Measurements from ENCODE around the gene GHR. TPM values are rescaled to one million over a fixed set of nuclear protein-coding genes. Genes with fewer than 3 reads are reported as not detected.

Gene GHR
- total and polyA plus RNA-seq, 10 of the 15 experiments (the other 5 are each of a cell fraction or from before 2014, with no cell fraction given), result 0.23 to 10.2 (median 0.48) TPM

- Histone ChIP-seq H2AFZ (ENCODE audit: control insufficient read depth, low read depth, low read length) (no peak overlapping the region), H3K27ac (ENCODE audit: control insufficient read depth, insufficient read depth) (no peak overlapping the region), H3K4me3 (no peak overlapping the region), H3K4me1 (ENCODE audit: control insufficient read depth, insufficient read depth, low read length) (no peaks in the 10 kb centered on the region), H3K9ac (ENCODE audit: control insufficient read depth, insufficient read depth, low read length) (no peak overlapping the region), H3K36me3 (ENCODE audit: control insufficient read depth in 2 of 2, insufficient read depth in 2 of 2, low read length in 1 of 2) (no peaks in the 10 kb centered on the region; a peak in 1 of 4 replicates), H3K79me2 (ENCODE audit: control insufficient read depth, insufficient read depth, low read length) (no peaks in the 10 kb centered on the region), H3K4me2 (ENCODE audit: control insufficient read depth, insufficient read depth) (no peak overlapping the region), H3K9me3 (replicated peaks; ENCODE audit: control insufficient read depth, insufficient read depth, low read length) (no peaks in the 10 kb centered on the region), H3K27me3 (replicated peaks in 1 of 2; ENCODE audit: control insufficient read depth in 2 of 2, insufficient read depth in 2 of 2, low read length in 1 of 2) (no peaks in the 10 kb centered on the region), H4K20me1 (ENCODE audit: control insufficient read depth, insufficient read depth) (no peaks in the 10 kb centered on the region)
- SMC1A ChIA-PET (ENCODE audit: uncharacterized antibody, unreplicated experiment), result interaction anchor here (0.6 kb wide), 1 partner anchor 244 kb away, joined by 3 read pairs; no protein-coding TSS in a partner anchor
- RAD21 ChIA-PET (ENCODE audit: unreplicated experiment), result no interaction called here
- peak; percentile 35 for FAIRE-seq
- 68% methylated on average over 2 of the region's 2 CpGs for WGBS (ENCODE audit: insufficient coverage, insufficient replicate concordance, low lambda C conversion rate, missing lambda C conversion rate)
- TF ChIP-seq ZBTB4 (CRISPR knock-in tag; IDR thresholded peaks at IDR 0.05) (no peak), ASH2L (IDR thresholded peaks at IDR 0.05; ENCODE audit: borderline replicate concordance, low read depth) (no peak), ZNF384 (IDR thresholded peaks at IDR 0.05; ENCODE audit: borderline replicate concordance, low read depth, low read length) (no peak), RELA (IDR thresholded peaks at IDR 0.05; ENCODE audit: borderline replicate concordance, partially characterized antibody) (no peak), PBX3 (IDR thresholded peaks at IDR 0.05; ENCODE audit: insufficient replicate concordance, low read depth, low read length) (no peak)
- ATAC-seq, result no peak
- no TSS peak for BruUV-seq (replicated peaks)
- DNase-seq (ENCODE audit: low read depth, low spot score), result no peak
- intact Hi-C loops (cut with micrococcal nuclease; ENCODE audit: unreplicated experiment), result no loop called here
- in situ Hi-C loops (cut with MboI), result no loop called here
- POLR2A ChIA-PET, result no interaction called here
- CTCF ChIA-PET, result interaction anchor here (0.6 kb wide), 1 partner anchor 8 kb away, joined by 4 read pairs; no protein-coding TSS in a partner anchor
Observed at GRCh38 chr5:42759456-42759855, 336.2 kb downstream of the GHR start.

All from GM12878 (cell line).